ENCODE measurements around the gene ZNF423. TPM values are rescaled to one million over a fixed set of nuclear protein-coding genes. Genes with fewer than 3 reads are reported as not detected.

The ZNF423 gene
- total RNA-seq, 2 experiments from 2014 or later = not detected

DNA sequence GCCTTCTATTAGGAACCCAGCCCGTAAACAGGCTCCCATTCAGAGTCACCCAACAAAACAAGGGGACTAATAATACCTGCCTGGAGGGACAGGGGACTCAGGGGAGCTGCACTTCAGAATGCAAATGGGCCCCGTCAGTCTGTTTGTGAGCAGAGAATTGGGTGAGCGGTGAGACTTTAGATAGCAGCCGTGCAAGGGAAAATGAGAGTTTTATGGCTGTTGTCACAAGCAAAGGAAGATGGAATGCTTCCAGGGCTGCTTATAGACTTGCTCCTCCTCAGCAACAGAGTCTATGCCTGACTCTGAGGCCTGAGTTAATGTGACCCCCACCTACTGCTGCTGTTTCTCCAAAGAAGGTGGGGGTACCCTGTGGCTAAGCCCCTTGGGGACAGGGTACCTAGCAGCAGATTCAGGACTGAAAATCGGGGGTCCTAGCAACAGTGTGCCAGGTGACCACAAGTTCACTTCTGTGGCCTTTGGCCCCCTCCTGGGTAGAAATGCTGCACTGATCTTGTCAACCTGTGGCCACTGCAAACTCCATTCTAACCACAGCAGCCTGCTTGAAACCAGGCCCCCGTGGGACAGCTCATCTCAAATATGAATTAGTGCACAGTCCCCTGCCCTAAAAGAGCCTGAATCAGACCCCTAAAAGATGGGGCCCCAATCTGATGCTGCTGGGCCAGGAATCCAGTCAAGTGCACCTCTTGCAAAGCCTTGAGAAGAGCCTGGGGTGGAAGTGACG lies 355.9 kb downstream of the ZNF423 start:
- no peaks in the 10 kb centered on the region for H3K9me3 Mint-ChIP-seq (ENCODE audit: insufficient read depth)

DNA sequence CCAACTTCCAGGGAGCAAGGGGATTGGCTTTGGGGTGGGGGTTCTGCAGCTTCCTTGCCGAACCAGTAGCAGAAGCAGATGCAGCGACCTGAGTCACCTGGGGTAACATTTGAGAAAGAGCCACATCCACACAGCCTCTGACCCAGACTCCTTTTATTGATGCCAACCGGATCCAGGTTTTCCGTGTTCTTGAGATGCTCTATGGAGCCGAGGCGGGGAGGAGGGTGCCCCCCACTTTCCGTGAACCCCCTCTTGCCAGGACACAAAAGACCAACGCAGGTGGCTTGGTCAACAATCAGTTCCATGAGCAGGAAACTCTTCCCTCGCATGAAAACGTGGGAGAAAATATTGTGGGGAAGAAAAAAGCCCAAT lies 356.5 kb downstream of the ZNF423 start:
- ATAC-seq = no peak
- no peaks in the 10 kb centered on the region for H3K9me3 Mint-ChIP-seq (ENCODE audit: insufficient read depth)

More for the DNA sequence above, 355.9 kb downstream of the ZNF423 start:
- peaks cover 7% of the 10 kb centered on the region for H3K4me1 Mint-ChIP-seq (ENCODE audit: low read depth)
- H3K27me3 Mint-ChIP-seq (ENCODE audit: low read depth) = no peaks in the 10 kb centered on the region
- ATAC-seq = no peak
- no peaks in the 10 kb centered on the region for H3K36me3 Mint-ChIP-seq (ENCODE audit: low read depth)
- CTCF ChIA-PET = no interaction called here
- H3K27ac Mint-ChIP-seq = no peak overlapping the region
- POLR2A ChIA-PET = no interaction called here
- no peak overlapping the region for H3K4me3 Mint-ChIP-seq
- DNase-seq = no peak

DNA sequence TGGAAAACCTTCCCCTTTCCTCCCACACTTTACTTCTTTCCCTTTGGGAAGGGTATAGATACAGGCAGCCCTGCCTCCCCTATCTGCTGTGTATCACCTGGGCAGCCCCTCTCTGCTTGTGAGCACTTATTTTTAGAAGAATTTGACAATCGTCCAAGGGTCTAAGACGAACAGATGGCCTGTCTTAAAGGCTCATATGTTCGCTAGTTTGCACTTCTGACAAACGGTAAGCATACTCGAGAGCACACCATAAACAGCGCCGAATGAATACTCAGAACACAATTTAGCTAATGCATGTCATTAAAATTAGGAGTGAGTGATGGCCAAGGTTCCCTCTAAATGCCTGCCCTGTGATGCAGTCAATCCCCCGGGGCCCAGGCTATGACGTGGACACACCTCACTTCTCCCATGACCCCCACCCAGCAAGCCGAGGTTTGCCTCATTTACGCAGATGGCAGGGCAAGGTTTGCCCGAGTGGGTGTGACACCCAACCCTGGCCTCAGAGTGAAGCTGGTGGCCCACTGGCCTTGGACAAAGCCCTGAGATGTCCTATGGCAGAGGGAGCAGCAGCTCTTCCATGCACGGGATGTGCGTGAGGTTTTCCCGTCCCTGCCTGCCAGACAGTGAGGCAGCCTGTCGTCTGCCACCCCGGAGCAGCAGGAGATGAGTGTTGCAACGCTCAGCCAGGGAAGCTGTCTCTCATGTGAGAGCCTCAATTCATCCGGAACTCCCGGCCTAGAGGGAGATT lies 357.1 kb downstream of the ZNF423 start:
- no peaks in the 10 kb centered on the region for H3K9me3 Mint-ChIP-seq (ENCODE audit: insufficient read depth)
- no peak overlapping the region for H3K27ac Mint-ChIP-seq
- DNase-seq (no peak), ATAC-seq (no peak)
- CTCF ChIA-PET = no interaction called here
- no peaks in the 10 kb centered on the region for H3K27me3 Mint-ChIP-seq (ENCODE audit: low read depth)
- POLR2A ChIA-PET = no interaction called here
- H3K36me3 Mint-ChIP-seq (ENCODE audit: low read depth) = no peaks in the 10 kb centered on the region
- no peak overlapping the region for H3K4me3 Mint-ChIP-seq
- peaks cover 7% of the 10 kb centered on the region for H3K4me1 Mint-ChIP-seq (ENCODE audit: low read depth)

More for the DNA sequence above, 356.5 kb downstream of the ZNF423 start:
- Mint-ChIP-seq H3K36me3 (ENCODE audit: low read depth) (no peaks in the 10 kb centered on the region), H3K4me1 (ENCODE audit: low read depth) (peaks cover 7% of the 10 kb centered on the region), H3K27ac (no peak overlapping the region), H3K4me3 (no peak overlapping the region), H3K27me3 (ENCODE audit: low read depth) (no peaks in the 10 kb centered on the region)
- CTCF ChIA-PET = no interaction called here
- no peak for DNase-seq
- POLR2A ChIA-PET = no interaction called here

DNA sequence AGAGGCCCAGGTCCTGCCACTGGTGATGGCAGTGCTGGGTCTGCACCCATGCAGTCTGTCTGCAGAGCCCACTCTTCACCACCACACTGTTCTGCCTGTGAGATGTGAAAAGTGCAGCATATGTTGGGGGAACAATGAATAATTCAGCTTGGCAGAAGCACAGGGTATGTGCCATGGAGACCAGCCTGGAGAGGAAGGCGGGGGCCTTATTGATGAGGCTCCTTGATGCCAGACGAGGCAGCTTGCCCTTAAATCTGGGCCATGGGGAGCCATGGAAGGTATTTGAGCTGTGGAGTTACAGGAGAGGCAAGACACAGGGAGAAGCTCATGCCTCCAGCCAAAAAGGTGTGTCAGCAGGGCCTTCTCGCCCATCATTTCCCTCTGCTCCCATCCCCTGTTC lies 357.6 kb downstream of the ZNF423 start:
- no peak overlapping the region for H3K27ac Mint-ChIP-seq
- DNase-seq (no peak), ATAC-seq (no peak)
- H3K4me3 Mint-ChIP-seq = no peak overlapping the region
- ChIA-PET CTCF (no interaction called here), POLR2A (no interaction called here)
- H3K36me3 Mint-ChIP-seq (ENCODE audit: low read depth) = no peaks in the 10 kb centered on the region
- H3K9me3 Mint-ChIP-seq (ENCODE audit: insufficient read depth) = no peaks in the 10 kb centered on the region
- H3K27me3 Mint-ChIP-seq (ENCODE audit: low read depth) = no peaks in the 10 kb centered on the region
- H3K4me1 Mint-ChIP-seq (ENCODE audit: low read depth) = peaks cover 4% of the 10 kb centered on the region

DNA sequence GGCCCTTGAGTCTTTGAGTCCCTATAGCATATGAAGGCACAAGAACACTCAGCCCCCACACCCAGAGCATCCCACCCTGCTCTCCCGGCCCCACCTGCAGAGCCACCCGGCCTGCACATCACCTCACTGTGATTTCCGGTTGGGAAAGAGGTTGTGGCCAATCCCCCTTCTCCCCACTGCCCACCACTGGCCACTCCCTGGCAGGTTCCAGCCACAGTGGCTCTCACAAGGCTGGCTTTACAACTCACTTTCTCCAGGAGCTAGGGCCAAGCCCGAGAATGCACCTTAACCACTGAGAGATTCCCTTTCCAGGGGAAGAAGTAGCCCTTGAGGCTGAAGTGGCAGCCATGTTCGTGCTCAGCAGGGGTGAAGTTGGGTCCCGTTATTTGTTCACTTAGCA lies 358.4 kb downstream of the ZNF423 start:
- no peaks in the 10 kb centered on the region for H3K4me1 Mint-ChIP-seq (ENCODE audit: low read depth)
- no peaks in the 10 kb centered on the region for H3K9me3 Mint-ChIP-seq (ENCODE audit: insufficient read depth)
- POLR2A ChIA-PET = no interaction called here
- ATAC-seq (no peak), DNase-seq (no peak)
- CTCF ChIA-PET = no interaction called here
- no peak overlapping the region for H3K4me3 Mint-ChIP-seq
- no peaks in the 10 kb centered on the region for H3K27me3 Mint-ChIP-seq (ENCODE audit: low read depth)
- no peaks in the 10 kb centered on the region for H3K36me3 Mint-ChIP-seq (ENCODE audit: low read depth)
- no peak overlapping the region for H3K27ac Mint-ChIP-seq

DNA sequence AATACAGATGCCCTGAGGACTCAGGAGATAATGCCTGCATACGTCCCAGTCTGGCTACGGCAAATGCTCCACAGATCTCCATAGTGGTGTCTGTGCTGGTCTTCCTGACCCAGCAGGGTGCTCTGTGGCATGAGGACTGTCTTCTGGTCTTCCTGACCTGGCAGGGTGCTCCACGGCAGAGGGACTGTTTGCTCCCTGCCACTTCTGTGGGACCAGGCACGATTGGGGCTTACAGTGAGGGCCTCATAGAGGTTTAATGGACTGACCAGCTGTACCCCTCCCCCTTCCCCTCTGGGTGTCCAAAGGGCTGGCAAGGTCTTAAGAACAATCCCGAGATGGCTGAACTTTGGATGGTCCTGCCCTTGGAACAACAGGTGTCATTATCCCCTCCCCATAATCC lies 359.3 kb downstream of the ZNF423 start:
- H3K36me3 Mint-ChIP-seq (ENCODE audit: low read depth) = no peaks in the 10 kb centered on the region
- H3K4me3 Mint-ChIP-seq = no peak overlapping the region
- CTCF ChIA-PET = no interaction called here
- ATAC-seq = no peak
- DNase-seq = no peak
- no peak overlapping the region for H3K27ac Mint-ChIP-seq
- POLR2A ChIA-PET = no interaction called here
- H3K4me1 Mint-ChIP-seq (ENCODE audit: low read depth) = no peaks in the 10 kb centered on the region
- no peaks in the 10 kb centered on the region for H3K9me3 Mint-ChIP-seq (ENCODE audit: insufficient read depth)
- H3K27me3 Mint-ChIP-seq (ENCODE audit: low read depth) = no peaks in the 10 kb centered on the region

DNA sequence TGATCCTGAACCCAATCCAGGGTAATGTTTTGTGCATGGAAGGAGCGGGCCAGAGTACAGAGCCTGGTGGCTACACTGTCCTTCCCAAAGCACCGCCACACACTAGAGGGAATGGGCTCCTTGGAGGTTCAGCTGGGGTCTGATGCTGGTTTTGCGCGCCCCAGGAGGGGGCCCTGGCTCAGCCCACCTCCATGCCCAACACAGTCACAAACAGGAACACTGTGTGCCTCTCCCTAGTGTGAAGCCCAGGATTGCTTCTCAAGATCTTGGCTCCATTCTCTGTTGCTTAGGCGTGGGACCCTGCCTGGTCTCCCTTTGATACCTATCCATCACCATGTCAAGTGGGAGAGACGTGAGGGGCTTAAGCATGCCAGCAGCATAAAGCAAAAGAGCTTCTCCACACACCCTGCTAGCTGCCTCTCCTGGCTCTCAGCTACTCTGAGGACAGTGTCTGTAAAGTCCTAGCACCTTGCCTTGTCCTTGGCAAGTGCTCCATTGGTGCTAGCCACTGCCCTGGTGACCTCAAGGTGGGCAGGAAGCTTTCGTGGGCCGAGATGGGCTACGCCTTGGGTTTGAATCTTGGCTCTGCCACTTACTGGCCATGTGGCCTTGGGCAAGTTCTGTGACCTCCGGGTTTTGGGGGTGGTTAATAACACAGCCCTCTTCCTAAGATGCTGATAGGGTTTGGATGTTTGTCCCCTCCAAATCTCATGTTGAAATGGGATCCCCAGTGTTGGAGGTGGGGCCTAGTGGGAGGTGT lies 360.1 kb downstream of the ZNF423 start:
- DNase-seq = no peak
- H3K36me3 Mint-ChIP-seq (ENCODE audit: low read depth) = no peaks in the 10 kb centered on the region
- ChIA-PET CTCF (no interaction called here), POLR2A (no interaction called here)
- H3K4me1 Mint-ChIP-seq (ENCODE audit: low read depth) = no peaks in the 10 kb centered on the region
- no peaks in the 10 kb centered on the region for H3K27me3 Mint-ChIP-seq (ENCODE audit: low read depth)
- no peak overlapping the region for H3K27ac Mint-ChIP-seq
- no peak for ATAC-seq
- H3K4me3 Mint-ChIP-seq = no peak overlapping the region
- H3K9me3 Mint-ChIP-seq (ENCODE audit: insufficient read depth) = no peaks in the 10 kb centered on the region

DNA sequence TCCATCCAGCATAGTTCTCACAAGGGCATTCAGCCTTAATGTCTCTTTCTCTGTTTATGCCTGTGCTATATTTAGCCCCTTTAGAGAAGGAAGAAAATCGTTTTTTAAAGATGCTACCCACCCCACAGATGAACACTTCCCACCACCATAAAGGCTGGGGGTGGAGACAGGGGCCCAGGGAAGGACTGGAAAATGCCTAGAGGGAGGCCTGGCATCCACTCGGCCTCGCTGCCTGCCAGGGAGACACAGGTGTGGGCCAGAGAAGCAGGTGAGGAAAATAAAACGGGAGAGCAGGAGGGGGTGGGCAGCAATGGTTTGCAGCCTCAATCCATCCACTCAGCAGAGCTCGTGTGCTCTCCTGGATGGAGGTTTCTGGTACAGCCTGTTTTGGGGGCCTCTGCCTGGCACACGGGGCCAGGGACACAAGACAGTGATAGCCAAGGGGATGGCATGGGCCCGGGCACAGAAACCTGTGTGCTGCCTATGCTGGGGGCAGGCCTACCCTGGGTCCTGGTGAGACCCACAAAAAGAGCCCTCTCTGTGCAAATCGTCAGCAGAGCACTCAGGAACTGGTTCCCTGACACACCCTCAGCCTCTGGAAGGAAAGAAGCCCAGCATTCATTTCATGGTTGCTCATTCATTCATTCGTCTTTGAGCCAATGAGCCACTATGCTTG lies 360.9 kb downstream of the ZNF423 start:
- no peaks in the 10 kb centered on the region for H3K9me3 Mint-ChIP-seq (ENCODE audit: insufficient read depth)
- no peak overlapping the region for H3K4me3 Mint-ChIP-seq
- no peak overlapping the region for H3K27ac Mint-ChIP-seq
- no peak for ATAC-seq
- H3K27me3 Mint-ChIP-seq (ENCODE audit: low read depth) = no peaks in the 10 kb centered on the region
- no peaks in the 10 kb centered on the region for H3K4me1 Mint-ChIP-seq (ENCODE audit: low read depth)
- ChIA-PET CTCF (no interaction called here), POLR2A (no interaction called here)
- no peak for DNase-seq
- H3K36me3 Mint-ChIP-seq (ENCODE audit: low read depth) = no peaks in the 10 kb centered on the region

DNA sequence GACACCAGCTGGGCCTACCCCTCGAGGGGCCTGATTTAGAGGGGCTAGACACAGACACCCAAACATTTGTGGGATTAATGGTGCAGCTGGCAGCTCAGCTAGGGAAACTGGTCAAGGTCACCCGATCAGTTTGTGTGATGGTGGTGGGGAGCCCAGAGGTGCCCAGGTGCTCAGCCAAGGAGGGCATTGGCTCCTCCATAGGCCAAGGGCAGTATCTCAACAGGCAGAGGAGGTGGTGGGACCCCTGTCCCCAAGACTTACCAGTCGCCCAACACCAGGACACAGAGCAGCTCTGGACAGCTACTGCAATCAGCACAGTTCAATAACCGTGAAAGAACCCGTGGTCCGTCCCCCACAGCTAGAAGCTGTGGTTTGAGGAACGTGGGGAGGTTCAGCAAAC lies 361.4 kb downstream of the ZNF423 start:
- POLR2A ChIA-PET = no interaction called here
- CTCF ChIA-PET = no interaction called here
- Mint-ChIP-seq H3K9me3 (ENCODE audit: insufficient read depth) (no peaks in the 10 kb centered on the region), H3K4me1 (ENCODE audit: low read depth) (no peaks in the 10 kb centered on the region), H3K36me3 (ENCODE audit: low read depth) (no peaks in the 10 kb centered on the region), H3K27ac (no peak overlapping the region), H3K4me3 (no peak overlapping the region), H3K27me3 (ENCODE audit: low read depth) (no peaks in the 10 kb centered on the region)
- ATAC-seq (no peak), DNase-seq (no peak)

DNA sequence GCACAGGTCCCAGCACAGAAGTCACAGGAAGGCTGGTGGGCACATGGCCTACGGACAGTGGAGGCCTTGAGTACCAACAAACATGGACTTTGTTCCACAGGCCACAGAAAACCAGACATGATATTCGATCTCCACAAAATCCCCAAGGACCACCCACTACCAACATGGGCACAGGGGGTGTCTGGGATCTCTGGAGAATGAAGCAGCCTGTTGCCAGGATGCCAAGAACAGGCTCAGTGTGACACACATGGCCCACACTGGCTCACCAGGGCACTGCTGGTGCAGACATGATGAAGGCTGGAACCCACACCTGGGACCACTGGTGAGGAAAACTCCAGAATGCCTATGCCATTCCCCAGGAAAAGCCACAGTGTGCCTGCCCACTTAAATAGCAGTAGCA lies 362.1 kb downstream of the ZNF423 start:
- POLR2A ChIA-PET = no interaction called here
- CTCF ChIA-PET = no interaction called here

DNA sequence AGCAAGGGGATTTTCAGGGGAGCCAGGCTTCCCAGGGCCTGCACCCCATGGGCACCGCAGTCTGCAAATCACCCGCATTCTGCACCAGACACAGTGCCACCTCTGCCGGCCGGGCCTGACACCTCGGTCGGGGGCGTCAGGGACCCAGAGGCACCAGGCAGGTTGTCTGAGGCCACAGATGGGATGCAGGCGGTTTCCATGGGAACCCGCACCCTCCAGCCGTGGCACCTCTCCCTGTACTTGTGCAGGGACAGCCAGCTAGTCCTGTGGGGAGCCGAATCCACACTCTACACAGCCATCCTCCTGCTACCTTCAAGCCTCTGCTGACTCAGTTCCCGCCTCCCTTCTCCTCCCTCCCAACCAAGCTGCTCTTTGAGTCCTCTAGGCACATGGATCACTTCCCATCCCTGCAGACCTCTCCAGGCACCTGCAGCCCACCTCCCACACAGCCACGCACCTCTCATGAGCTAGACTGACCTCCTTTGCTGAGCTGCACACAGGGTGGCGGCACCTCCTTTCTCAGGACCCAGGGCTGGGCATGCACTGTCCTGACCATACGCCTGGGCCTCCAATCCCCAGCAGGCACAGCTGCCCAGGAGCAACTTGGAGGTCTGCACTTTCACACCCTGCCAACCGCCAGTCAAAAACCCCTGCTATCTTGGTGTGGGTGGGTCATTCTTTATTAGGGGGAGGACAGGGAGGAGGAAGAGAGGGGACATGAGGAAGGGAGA lies 362.9 kb downstream of the ZNF423 start:
- POLR2A ChIA-PET = no interaction called here
- Mint-ChIP-seq H3K27me3 (ENCODE audit: low read depth) (no peaks in the 10 kb centered on the region), H3K36me3 (ENCODE audit: low read depth) (no peaks in the 10 kb centered on the region), H3K4me1 (ENCODE audit: low read depth) (no peaks in the 10 kb centered on the region), H3K27ac (no peak overlapping the region), H3K4me3 (no peak overlapping the region), H3K9me3 (ENCODE audit: insufficient read depth) (no peaks in the 10 kb centered on the region)
- CTCF ChIA-PET = interaction anchor here (0.7 kb wide), 1 partner anchor 103 kb away, joined by 4 read pairs; no protein-coding TSS in a partner anchor
- no peak for DNase-seq
- ATAC-seq = no peak

More for the DNA sequence above, 362.1 kb downstream of the ZNF423 start:
- ATAC-seq (no peak), DNase-seq (no peak)
- Mint-ChIP-seq H3K4me1 (ENCODE audit: low read depth) (no peaks in the 10 kb centered on the region), H3K36me3 (ENCODE audit: low read depth) (no peaks in the 10 kb centered on the region), H3K9me3 (ENCODE audit: insufficient read depth) (no peaks in the 10 kb centered on the region), H3K4me3 (no peak overlapping the region), H3K27me3 (ENCODE audit: low read depth) (no peaks in the 10 kb centered on the region), H3K27ac (no peak overlapping the region)

All from activated CD8-positive, alpha-beta T cell treated with anti-CD3 and anti-CD28 coated beads, Interleukin-2, amount 10 ng/mL, durations not matched to agents 7 days and 5 days (primary cell).